GM12878 (cell line): ENCODE measurements around the gene PLEKHM3. TPM values are rescaled to one million over a fixed set of nuclear protein-coding genes. Genes with fewer than 3 reads are reported as not detected.

Source experiments
- ATAC-seq: fragments of 200-7000 bp; cut with Tn5 transposase; 3 replicates; pipeline ENCODE4 v1.9.1; 2020; ENCODE audit warnings: mild to moderate bottlenecking, moderate library complexity
- BruUV-seq: library from RNA; stranded (reverse); fragments of 400-500 nt; replicated peaks from 2 replicates; lab custom pipeline; 2021; lab: Mats Ljungman, UMichigan
- CTCF ChIA-PET: fragments of 300-600 bp; sonication (Branson Sonifier 250); formaldehyde crosslinking; extraction: SDS; loops from one replicate; lab custom pipeline; 2021; ENCODE audit warnings: inconsistent platforms; lab: Yijun Ruan, JAX
- POLR2A ChIA-PET: fragments of 350-600 bp; formaldehyde crosslinking; extraction: SDS; loops from one replicate; lab custom pipeline; 2021; ENCODE audit warnings: inconsistent platforms; lab: Charles Lee
- RAD21 ChIA-PET: fragments of 300-600 bp; sonication (Branson Sonifier 250); formaldehyde crosslinking; loops from one replicate; lab custom pipeline; 2023; ENCODE audit warnings: antibody characterized with exemption; ENCODE audit not compliant: unreplicated experiment; lab: Charles Lee
- SMC1A ChIA-PET: fragments of 300-600 bp; sonication (Branson Sonifier 250); formaldehyde crosslinking; loops from one replicate; lab custom pipeline; 2023; ENCODE audit not compliant: unreplicated experiment, uncharacterized antibody; lab: Charles Lee
- DNase-seq: peaks from one replicate; pipeline ENCODE4 v3.0.0-alpha.2; 2011; ENCODE audit warnings: low read depth, low spot score
- FAIRE-seq: peaks from 3 replicates; lab custom pipeline; 2011; peaks lifted over from hg19 to GRCh38; lab: Jason Lieb, UNC
- H2AFZ ChIP-seq: 2 replicates; pipeline ENCODE4 v1.6.0; 2011; ENCODE audit warnings: low read depth, low read length, control low read depth; ENCODE audit not compliant: control insufficient read depth
- H3K27ac ChIP-seq: 2 replicates; pipeline ENCODE4 v1.5.1; 2011; ENCODE audit warnings: control low read depth; ENCODE audit not compliant: control insufficient read depth, insufficient read depth
- H3K27me3 ChIP-seq, 2 experiments: replicated peaks in 1 of 2; 2 replicates each; pipeline versions ENCODE4 v1.6.0 to v1.6.1; 2011; ENCODE audit warnings: low read length in 1 of 2; ENCODE audit not compliant: control insufficient read depth in 2 of 2, insufficient read depth in 2 of 2
- H3K36me3 ChIP-seq, 2 experiments: 2 replicates each; pipeline ENCODE4 v1.5.1; 2011; ENCODE audit warnings: low read length in 1 of 2; ENCODE audit not compliant: control insufficient read depth in 2 of 2, insufficient read depth in 2 of 2
- H3K4me1 ChIP-seq: 2 replicates; pipeline ENCODE4 v1.6.1; 2011; ENCODE audit warnings: mild to moderate bottlenecking, low read length, moderate library complexity, mixed read lengths; ENCODE audit not compliant: control insufficient read depth, insufficient read depth
- H3K4me2 ChIP-seq: 2 replicates; pipeline ENCODE4 v1.6.0; 2011; ENCODE audit warnings: control low read depth; ENCODE audit not compliant: control insufficient read depth, insufficient read depth
- H3K4me3 ChIP-seq: fragments of 200-600 bp; sonication (generic); 2 replicates; pipeline ENCODE4 v1.5.1; 2016
- H3K79me2 ChIP-seq: 2 replicates; pipeline ENCODE4 v1.6.0; 2011; ENCODE audit warnings: low read length; ENCODE audit not compliant: control insufficient read depth, insufficient read depth
- H3K9ac ChIP-seq: 2 replicates; pipeline ENCODE4 v1.8.0; 2011; ENCODE audit warnings: low read length, control low read depth, mixed read lengths; ENCODE audit not compliant: control insufficient read depth, insufficient read depth
- H3K9me3 ChIP-seq: replicated peaks from 3 replicates; pipeline ENCODE4 v1.5.1; 2011; ENCODE audit warnings: mild to moderate bottlenecking, low read length; ENCODE audit not compliant: control insufficient read depth, insufficient read depth
- H4K20me1 ChIP-seq: 2 replicates; pipeline ENCODE4 v1.6.0; 2011; ENCODE audit not compliant: control insufficient read depth, insufficient read depth
- FOXK2 ChIP-seq: fragments of 450-650 bp; IDR thresholded peaks from 2 replicates; pipeline ENCODE4 v1.6.1; 2017; ENCODE audit warnings: mild to moderate bottlenecking, moderate library complexity
- NFYA ChIP-seq: IDR thresholded peaks from 2 replicates; pipeline ENCODE4 v1.6.1; 2011; ENCODE audit warnings: low read depth, mild to moderate bottlenecking, low read length, improper control_type of control experiment, borderline replicate concordance
- POLR2AphosphoS5 ChIP-seq: IDR thresholded peaks from 2 replicates; pipeline ENCODE4 v1.6.1; 2011; ENCODE audit warnings: mild to moderate bottlenecking, low read length, inconsistent platforms
- RAD51 ChIP-seq: fragments of 450-650 bp; IDR thresholded peaks from 2 replicates; pipeline ENCODE4 v1.6.1; 2016; ENCODE audit warnings: moderate library complexity, mild to moderate bottlenecking, inconsistent platforms
- RBBP5 ChIP-seq: fragments of 200-600 bp; sonication (generic); conservative IDR thresholded peaks from 2 replicates; pipeline ENCODE4 v1.6.1; 2016
- SIX5 ChIP-seq: IDR thresholded peaks from 2 replicates; pipeline ENCODE4 v1.6.1; 2011; ENCODE audit warnings: mild to moderate bottlenecking, low read depth, low read length, moderate library complexity; ENCODE audit not compliant: severe bottlenecking
- SMC3 ChIP-seq: IDR thresholded peaks from 2 replicates; pipeline ENCODE4 v1.6.1; 2011; ENCODE audit warnings: low read length, improper control_type of control experiment, borderline replicate concordance
- TBL1XR1 ChIP-seq: IDR thresholded peaks from 2 replicates; pipeline ENCODE4 v1.6.1; 2012; ENCODE audit warnings: low read depth, low read length, improper control_type of control experiment
- WGBS: methylation state at CpG from one replicate; pipeline ENCODE4 v1.1.6; 2016; ENCODE audit warnings: low lambda C conversion rate; ENCODE audit not compliant: insufficient replicate concordance, insufficient coverage; ENCODE audit errors: missing lambda C conversion rate; 5-methylcytosine and 5-hydroxymethylcytosine counted together
- in situ Hi-C: fragments of 300-500 bp; cut with MboI; formaldehyde crosslinking; loops from 9 replicates; pipeline ENCODE4 v1.14.3; 2018; ENCODE audit warnings: mixed read lengths
- intact Hi-C: fragments of 100-400 bp; cut with micrococcal nuclease; formaldehyde crosslinking; loops from one replicate; pipeline ENCODE4 v1.14.2; 2022; ENCODE audit not compliant: unreplicated experiment
- polyA plus RNA-seq, 11 experiments: library from polyadenylated mRNA; depleted of rRNA in 4 of 11; unstranded in 6 of 11; stranded (reverse) in 5 of 11; fragments of >200 nt; fragmentation: Nextera tagmentation in 4 of 11; fragmentation: Illumina TruSeq in 1 of 11; extraction: Ambion mirVana in 4 of 11; extraction: Trizol in 1 of 11; gene quantifications; 1 replicate in 1 of 11; 2 replicates in 10 of 11; pipeline versions ENCODE4 v1.2.1 to v1.2.3, GENCODE V29; 2011 to 2016; ENCODE audit warnings: inconsistent platforms in 2 of 11, missing spikeins in 2 of 11, low read depth in 1 of 11
- total RNA-seq, 4 experiments: library from RNA; depleted of rRNA in 3 of 4; stranded (reverse); fragments of >200 nt in 3 of 4; fragmentation: Illumina TruSeq in 1 of 4; extraction: Trizol in 1 of 4; gene quantifications; 2 replicates each; pipeline versions ENCODE4 v1.2.1 to v1.2.3, GENCODE V29; 2013 to 2021
- TF ChIP-seq, protein P1 (sequence below): fragments of 450-650 bp; formaldehyde crosslinking; IDR thresholded peaks from 2 replicates; pipeline ENCODE4 v1.5.0; 2022; ENCODE audit warnings: mild to moderate bottlenecking, missing genetic modification characterization

PLEKHM3 gene
- total and polyA plus RNA-seq, 10 of the 15 experiments (the other 5 are each of a cell fraction or from before 2014, with no cell fraction given), result 1.4 to 5.6 (median 3.0) TPM

- Histone ChIP-seq H2AFZ (no peak overlapping the region), H3K9ac (no peak overlapping the region), H3K9me3 (no peaks in the 10 kb centered on the region), H3K4me2 (no peak overlapping the region), H3K27me3 (no peaks in the 10 kb centered on the region), H3K36me3 (no peaks in the 10 kb centered on the region), H3K4me1 (peaks cover 5% of the 10 kb centered on the region), H3K4me3 (no peak overlapping the region), H3K79me2 (no peaks in the 10 kb centered on the region), H4K20me1 (no peaks in the 10 kb centered on the region), H3K27ac (no peak overlapping the region)
- no peak for TF ChIP-seq POLR2AphosphoS5
- no peak for TF ChIP-seq TBL1XR1
- no peak for TF ChIP-seq RAD51
- no peak for TF ChIP-seq SIX5
- TF ChIP-seq, protein P1, sequence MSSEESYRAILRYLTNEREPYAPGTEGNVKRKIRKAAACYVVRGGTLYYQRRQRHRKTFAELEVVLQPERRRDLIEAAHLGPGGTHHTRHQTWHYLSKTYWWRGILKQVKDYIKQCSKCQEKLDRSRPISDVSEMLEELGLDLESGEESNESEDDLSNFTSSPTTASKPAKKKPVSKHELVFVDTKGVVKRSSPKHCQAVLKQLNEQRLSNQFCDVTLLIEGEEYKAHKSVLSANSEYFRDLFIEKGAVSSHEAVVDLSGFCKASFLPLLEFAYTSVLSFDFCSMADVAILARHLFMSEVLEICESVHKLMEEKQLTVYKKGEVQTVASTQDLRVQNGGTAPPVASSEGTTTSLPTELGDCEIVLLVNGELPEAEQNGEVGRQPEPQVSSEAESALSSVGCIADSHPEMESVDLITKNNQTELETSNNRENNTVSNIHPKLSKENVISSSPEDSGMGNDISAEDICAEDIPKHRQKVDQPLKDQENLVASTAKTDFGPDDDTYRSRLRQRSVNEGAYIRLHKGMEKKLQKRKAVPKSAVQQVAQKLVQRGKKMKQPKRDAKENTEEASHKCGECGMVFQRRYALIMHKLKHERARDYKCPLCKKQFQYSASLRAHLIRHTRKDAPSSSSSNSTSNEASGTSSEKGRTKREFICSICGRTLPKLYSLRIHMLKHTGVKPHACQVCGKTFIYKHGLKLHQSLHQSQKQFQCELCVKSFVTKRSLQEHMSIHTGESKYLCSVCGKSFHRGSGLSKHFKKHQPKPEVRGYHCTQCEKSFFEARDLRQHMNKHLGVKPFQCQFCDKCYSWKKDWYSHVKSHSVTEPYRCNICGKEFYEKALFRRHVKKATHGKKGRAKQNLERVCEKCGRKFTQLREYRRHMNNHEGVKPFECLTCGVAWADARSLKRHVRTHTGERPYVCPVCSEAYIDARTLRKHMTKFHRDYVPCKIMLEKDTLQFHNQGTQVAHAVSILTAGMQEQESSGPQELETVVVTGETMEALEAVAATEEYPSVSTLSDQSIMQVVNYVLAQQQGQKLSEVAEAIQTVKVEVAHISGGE (CRISPR knock-in tag), result no peak
- no peak for TF ChIP-seq RBBP5
- no peak for TF ChIP-seq NFYA
- TF ChIP-seq SMC3, result no peak
- TF ChIP-seq FOXK2, result no peak
- ChIA-PET RAD21 (interaction anchor here (0.7 kb wide), 1 partner anchor 110 kb away, joined by 3 read pairs; no protein-coding TSS in a partner anchor), POLR2A (no interaction called here), SMC1A (interaction anchor here (0.9 to 1.1 kb wide), 2 partner anchors 22 to 253 kb away, joined by 3 to 4 read pairs; no protein-coding TSS in a partner anchor), CTCF (no interaction called here)
- in situ Hi-C loops, result no loop called here
- no peak for FAIRE-seq
- no peak for DNase-seq
- intact Hi-C loops, result no loop called here
- ATAC-seq, result no peak
- WGBS, result 97% methylated on average over 4 of the region's 4 CpGs
- no TSS peak for BruUV-seq
Observed at GRCh38 chr2:207825978-207826377, 199.3 kb downstream of the PLEKHM3 start.
